GM21723 (cell line): Measurements from ENCODE around the gene ACOT7.
"Not testable (repeated sequence)": the region's sequence is repeated elsewhere in the genome, so short reads cannot be mapped to it uniquely, and the experiment has no call there.

Source experiments
- ATAC-seq: cut with Tn5 transposase; IDR thresholded peaks from one replicate; pipeline ENCODE4 v1.9.1; 2021; ENCODE audit warnings: mild to moderate bottlenecking, moderate library complexity; ENCODE audit not compliant: unreplicated experiment

ACOT7 gene

DNA sequence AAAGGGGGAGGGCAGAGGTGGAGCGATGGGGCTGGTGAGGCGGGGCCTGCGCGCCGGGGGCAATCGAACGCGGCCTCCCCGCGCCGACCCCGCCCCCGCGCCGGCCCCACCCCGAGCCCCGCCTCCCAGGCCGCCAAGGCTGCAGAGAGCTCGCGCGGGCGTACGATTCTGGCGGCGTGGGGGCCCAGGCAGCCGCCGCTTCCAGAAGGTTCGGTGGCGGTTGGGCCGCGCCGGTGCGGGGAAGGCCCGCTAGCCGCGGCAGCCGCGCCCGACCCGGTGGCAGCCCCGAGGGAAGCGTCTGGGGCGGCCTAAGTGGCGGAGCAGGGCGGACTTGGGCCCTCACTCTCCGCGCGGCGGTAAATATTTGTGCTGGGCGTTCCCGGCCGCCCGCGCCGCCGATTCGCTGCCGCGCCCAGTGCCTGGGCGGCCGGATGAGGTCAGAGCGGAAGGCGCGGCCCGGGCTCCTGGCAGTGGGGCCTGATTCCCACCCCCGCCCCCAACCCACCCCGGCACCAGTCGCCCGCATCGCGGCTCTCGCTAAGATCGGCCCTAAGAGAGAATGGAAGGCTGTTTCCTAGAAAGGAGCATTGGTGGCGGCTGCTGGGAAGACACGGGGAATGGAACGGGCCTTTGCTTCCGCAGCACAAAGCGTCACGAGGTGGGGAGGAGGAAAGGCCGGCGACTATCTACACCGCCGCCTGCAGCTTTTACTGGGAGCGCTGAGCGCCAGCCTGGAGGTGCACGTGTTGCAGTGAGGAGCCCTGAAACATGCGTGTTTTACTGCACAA is at the start of gene ACOT7:
ACOT7 (minus strand) TSS at position 368 of the 788 bp plus-strand sequence. CDS start 368 bp downstream, outside the sequence.
- ATAC-seq = peak; percentile 81

DNA sequence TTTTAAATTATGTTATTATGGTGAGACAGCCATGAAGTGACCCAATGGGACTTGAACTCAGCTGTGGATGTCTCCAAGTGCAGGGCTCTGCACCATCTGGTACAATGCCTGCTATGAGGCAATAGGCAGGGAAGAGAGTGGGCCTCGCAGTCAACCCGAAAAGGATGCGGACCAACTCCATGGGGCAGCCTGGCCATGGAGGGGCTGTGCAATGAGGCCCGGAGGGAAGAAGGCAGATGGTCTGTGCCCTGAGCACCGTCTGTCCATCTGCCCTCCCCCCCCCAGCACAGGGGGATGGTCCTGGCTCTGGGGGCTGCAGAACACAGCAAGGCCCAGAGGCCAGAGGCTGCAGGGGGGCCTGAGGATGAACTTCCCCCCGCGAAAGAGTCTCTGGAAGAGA is 48.0 kb upstream of the ACOT7 start:
- ATAC-seq = no peak

GRCh38 chr1:6440198-6441126 is 46.9 kb upstream of the ACOT7 start:
- no peak for ATAC-seq

DNA sequence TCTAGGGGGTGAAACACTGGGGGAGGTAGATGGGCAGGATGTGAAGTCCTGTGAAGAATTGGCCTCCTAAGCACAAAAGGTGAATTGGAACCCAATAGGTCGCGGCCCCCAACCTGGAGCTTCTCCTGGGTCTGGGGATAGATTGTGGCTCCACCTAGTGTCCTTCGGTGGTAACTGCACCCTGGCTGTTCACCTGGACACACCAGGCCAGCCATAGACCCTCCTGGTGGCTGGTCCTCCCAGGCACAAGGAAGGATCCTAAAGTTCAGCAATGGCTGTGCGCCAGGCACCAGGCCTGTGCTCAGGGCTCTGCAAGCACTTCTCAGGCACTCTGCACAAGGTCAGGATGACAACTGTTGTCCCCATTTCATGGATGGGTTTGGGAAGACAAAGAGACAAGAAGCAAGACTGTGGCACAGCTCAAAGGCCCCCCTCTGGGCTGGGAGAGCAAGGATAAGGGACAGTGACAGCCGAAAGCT is 44.5 kb upstream of the ACOT7 start:
- peak; percentile 54 for ATAC-seq

GRCh38 chr1:6437012-6437700 is 43.6 kb upstream of the ACOT7 start:
- ATAC-seq = not testable (repeated sequence)

DNA sequence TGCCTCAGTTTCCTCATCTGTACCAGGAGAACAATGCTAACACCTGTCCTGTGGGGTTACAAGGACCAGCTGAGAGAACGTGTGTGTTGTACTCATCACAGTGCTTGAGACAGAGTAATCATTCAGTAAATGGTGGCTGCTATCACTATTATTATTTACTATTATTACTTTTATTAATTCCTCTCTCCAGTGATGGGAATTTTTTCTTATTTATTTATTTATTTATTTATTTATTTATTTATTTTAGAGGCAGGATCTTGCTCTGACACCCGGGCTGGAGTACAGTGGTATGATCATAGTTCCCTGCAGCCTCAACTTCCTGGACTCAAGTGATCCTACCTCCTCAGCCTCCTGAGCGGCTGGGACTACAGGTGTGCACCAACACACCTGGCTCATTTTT is 42.7 kb upstream of the ACOT7 start:
- not testable (repeated sequence) for ATAC-seq

- no peak for ATAC-seq
These were observed 42.0 kb upstream of the ACOT7 start for GRCh38 chr1:6435547-6435946.

DNA sequence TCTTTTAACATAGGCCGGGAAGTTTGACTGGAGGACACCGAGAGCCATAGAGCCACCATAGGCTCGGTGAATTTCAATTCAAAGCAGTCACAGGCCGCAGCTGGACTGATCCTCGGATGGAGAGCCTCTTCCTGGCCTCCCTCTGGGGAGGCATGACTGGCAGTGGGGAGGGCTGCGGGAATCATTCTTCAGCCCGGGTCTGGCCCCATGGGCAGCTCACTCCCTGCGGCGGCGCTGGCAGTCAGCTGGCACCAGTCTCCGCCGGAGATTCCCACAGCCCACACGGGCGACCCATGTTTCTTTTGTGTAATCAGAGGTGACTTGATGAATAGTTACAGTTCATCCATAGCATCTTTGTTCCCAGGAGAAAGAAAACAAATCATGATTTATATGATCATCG is 41.6 kb upstream of the ACOT7 start:
- no peak for ATAC-seq

DNA sequence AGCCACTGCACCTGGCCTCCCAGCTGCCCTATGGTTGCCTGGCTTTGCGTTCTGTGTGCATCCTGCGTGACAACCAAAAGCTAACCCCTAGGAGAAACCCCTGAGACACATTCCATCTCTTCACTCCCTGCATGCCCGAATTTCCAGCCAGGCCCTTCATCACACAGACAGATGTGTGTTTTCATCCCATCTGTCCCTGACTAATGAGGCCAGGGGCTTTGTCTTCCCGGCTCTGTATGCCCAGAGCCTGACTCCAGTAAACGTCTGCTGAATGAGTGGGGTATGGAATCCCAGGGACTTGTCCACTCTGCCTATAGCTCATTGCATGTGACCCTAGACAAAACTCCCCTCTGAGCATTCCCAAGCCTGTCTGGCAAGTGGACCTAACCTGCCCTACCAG is 40.6 kb upstream of the ACOT7 start:
- ATAC-seq = no peak

DNA sequence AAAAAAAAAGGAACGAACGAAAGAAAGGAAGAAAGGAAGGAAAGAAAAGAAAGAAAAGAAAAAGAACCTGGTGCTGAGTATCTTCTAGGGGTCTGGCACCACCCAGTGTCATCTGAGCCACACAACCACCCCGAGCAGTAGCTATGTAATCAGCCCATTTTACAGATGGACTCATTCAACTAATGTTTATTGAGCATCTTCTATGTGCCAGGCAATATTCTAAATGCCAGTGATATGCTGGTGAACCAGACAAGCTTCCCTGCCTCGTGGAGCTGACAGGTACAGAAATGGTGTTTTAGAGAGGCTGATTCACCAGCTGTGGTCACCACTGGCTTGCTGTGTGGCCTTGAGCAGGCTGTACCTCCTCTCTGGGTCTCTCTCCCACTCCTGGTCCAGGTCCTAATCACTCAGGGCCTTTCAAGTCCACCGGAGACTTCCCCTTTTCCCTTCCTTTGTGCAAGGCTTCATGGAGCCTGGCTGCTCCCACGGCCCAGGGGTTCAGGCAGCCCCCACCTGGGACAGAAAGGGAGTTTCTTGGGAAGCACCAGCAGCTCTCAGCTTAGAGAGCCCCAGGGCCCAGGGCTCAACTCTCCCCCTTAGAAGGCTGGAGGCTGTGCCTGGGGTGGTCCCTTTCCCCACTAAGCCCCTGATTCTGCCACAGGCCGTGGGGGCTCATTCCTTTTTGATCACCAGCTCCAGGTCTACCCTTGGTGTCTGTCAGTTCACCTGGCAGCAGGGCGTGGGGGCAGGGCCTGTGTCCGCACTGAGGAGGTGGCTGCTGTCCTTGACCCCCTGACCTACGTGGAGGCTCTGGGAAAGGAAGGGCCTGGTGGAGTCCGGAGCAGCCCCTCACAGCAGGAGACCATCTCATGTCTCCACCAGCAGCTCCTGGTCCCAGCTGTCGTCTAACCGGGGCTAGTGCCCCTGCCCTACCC is 38.3 kb upstream of the ACOT7 start:
- ATAC-seq = not testable (repeated sequence)

- ATAC-seq = not testable (repeated sequence)
These were observed 36.3 kb upstream of the ACOT7 start for GRCh38 chr1:6429660-6430411.

DNA sequence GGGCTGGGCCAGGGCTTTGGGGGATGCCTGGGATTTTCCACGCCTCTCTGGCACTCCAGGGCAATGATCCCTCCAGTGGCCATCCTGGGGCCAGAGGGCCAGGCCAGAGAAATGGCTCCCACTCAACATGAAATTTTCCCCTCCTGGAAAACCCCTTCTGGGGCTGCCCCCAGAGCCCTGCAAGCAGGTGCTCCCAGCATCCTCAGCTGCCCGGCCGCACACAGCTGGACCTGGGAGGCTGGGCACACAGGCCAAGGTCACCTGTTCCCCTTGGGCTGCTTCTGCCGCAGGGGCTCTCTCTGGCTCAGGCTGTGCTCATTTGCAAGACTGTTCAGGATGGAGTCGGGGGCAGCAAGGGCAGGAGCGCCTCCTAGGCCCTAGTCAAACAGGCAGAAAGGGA is 34.9 kb upstream of the ACOT7 start:
- ATAC-seq = not testable (repeated sequence)

GRCh38 chr1:6427441-6428390 is 34.1 kb upstream of the ACOT7 start:
- no peak for ATAC-seq

DNA sequence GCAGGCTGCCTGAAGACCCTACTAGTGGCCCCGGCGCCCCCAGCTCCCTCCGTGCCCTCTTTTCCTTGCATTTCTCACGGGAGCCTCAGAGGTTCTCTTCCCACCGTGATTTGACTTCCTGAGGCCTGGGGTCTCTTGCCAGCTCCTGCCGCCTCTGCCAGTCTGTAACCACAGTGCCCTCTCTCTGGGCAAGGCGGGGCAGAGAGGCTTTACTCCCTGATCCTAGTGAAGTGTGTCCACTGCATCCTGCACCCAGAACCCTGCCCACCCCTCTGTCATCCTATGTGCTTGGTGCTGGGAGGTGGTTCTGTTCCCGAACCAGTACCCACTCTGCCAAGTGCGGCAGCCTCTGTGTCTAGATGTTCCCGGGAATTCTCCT is 33.4 kb upstream of the ACOT7 start:
- ATAC-seq = no peak

DNA sequence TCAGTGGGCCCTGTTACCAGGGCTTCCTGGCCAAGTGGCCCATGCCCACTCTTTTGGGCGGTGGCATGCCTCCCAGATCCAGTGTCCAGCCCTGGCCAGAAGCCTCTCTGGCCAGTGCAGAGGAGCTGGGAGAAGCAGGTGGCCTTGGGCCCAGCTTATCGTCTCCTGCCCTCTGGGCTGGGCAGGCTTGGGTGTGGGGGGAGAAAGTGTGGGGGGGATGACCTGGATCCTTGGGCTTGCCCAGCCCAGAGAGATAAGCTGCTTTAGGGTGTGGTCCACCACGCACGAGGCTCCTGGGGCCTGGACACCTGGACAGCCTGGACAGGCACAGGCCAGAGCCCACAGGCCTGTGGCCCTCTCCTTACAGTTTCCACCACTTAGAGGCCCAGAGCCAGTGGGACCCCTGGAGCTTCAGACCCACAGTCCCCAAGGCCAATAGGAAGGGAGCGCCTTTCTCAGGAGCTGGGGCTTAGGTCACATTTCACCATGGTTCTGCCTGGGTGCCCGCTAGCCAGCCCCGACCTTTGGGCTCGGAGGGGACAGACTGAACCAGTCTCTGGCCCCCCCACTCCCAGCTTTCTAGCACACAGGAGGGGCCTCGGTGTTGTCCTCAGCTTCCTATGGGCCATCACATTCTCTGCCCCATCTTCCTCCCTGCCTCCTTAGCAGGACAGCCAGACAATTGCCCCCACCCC is 32.9 kb upstream of the ACOT7 start:
- no peak for ATAC-seq

GRCh38 chr1:6425658-6426057 is 32.1 kb upstream of the ACOT7 start:
- no peak for ATAC-seq
